CD14-positive monocyte (primary cell): Measurements from ENCODE around the gene ZNF334. TPM values are rescaled to one million over a fixed set of nuclear protein-coding genes. Genes with fewer than 3 reads are reported as not detected.

ENCODE experiments used
- DNase-seq, 3 donors: peaks; one replicate each; pipeline ENCODE4 v3.0.0-alpha.2; 2011 to 2022
- H2AFZ ChIP-seq: 2 replicates; pipeline ENCODE4 v1.6.0; 2012; ENCODE audit warnings: mild to moderate bottlenecking, low read depth, low read length, inconsistent platforms; ENCODE audit not compliant: insufficient read depth, poor library complexity, severe bottlenecking
- H3K27ac ChIP-seq, 2 donors: 1 replicate in 1 of 2; 2 replicates in 1 of 2; pipeline ENCODE4 v1.5.1; 2012 to 2013; ENCODE audit warnings: low read length in 2 of 2, control low read depth in 1 of 2, inconsistent platforms in 1 of 2, low read depth in 1 of 2, mild to moderate bottlenecking in 1 of 2
- H3K27me3 ChIP-seq, 2 donors: one replicate each; pipeline versions ENCODE4 v1.6.0 to v1.6.1; 2011 to 2013; ENCODE audit warnings: low read length in 2 of 2; ENCODE audit not compliant: control insufficient read depth in 2 of 2, insufficient read depth in 2 of 2
- H3K36me3 ChIP-seq, 2 donors: replicated peaks in 1 of 2; 1 replicate in 1 of 2; 2 replicates in 1 of 2; pipeline versions ENCODE4 v1.5.1 to v1.6.1; 2012 to 2013; ENCODE audit warnings: low read length in 2 of 2, control low read depth in 1 of 2, inconsistent platforms in 1 of 2, mild to moderate bottlenecking in 1 of 2; ENCODE audit not compliant: insufficient read depth in 2 of 2, control insufficient read depth in 1 of 2
- H3K4me1 ChIP-seq, 2 donors: 1 replicate in 1 of 2; 2 replicates in 1 of 2; pipeline versions ENCODE4 v1.5.1 to v1.6.1; 2012 to 2013; ENCODE audit warnings: low read length in 2 of 2, control low read depth in 1 of 2, inconsistent platforms in 1 of 2, mild to moderate bottlenecking in 1 of 2, moderate library complexity in 1 of 2; ENCODE audit not compliant: insufficient read depth in 2 of 2, control insufficient read depth in 1 of 2
- H3K4me2 ChIP-seq: replicated peaks from 2 replicates; pipeline ENCODE3; 2012; ENCODE audit warnings: low read length, moderate library complexity, mild to moderate bottlenecking; ENCODE audit not compliant: poor library complexity, severe bottlenecking; ENCODE audit errors: extremely low read depth
- H3K4me3 ChIP-seq, 3 experiments: fragments of 200-600 bp in 1 of 3; sonication (generic) in 1 of 3; replicated peaks in 1 of 3; 1 replicate in 2 of 3; 2 replicates in 1 of 3; pipeline ENCODE4 v1.5.1; 2011 to 2013; ENCODE audit warnings: low read length in 3 of 3, mild to moderate bottlenecking in 3 of 3, control low read depth in 2 of 3, low read depth in 2 of 3, inconsistent platforms in 1 of 3, moderate library complexity in 1 of 3
- H3K79me2 ChIP-seq: 2 replicates; pipeline ENCODE4 v1.6.0; 2012; ENCODE audit warnings: mild to moderate bottlenecking, control low read depth, inconsistent platforms, low read length, moderate library complexity; ENCODE audit not compliant: insufficient read depth
- H3K9ac ChIP-seq: 2 replicates; pipeline ENCODE4 v1.6.0; 2017; ENCODE audit warnings: low read length, mild to moderate bottlenecking; ENCODE audit not compliant: insufficient read depth, poor library complexity, severe bottlenecking
- H3K9me3 ChIP-seq, 2 donors: replicated peaks in 1 of 2; 1 replicate in 1 of 2; 2 replicates in 1 of 2; pipeline versions ENCODE4 v1.5.1 to v1.6.1; 2012 to 2013; ENCODE audit warnings: low read length in 2 of 2, control low read depth in 1 of 2; ENCODE audit not compliant: control insufficient read depth in 1 of 2, insufficient read depth in 1 of 2
- H4K20me1 ChIP-seq: 2 replicates; pipeline ENCODE4 v1.6.0; 2012; ENCODE audit warnings: mild to moderate bottlenecking, low read length, control low read depth, moderate library complexity; ENCODE audit not compliant: insufficient read depth
- H3K27ac Mint-ChIP-seq, 7 donors: one replicate each; pipeline ENCODE4 v1.8.0; 2020; ENCODE audit warnings: mild to moderate bottlenecking in 7 of 7, mixed read lengths in 7 of 7, moderate library complexity in 6 of 7, inconsistent platforms in 2 of 7
- H3K27me3 Mint-ChIP-seq, 3 donors: one replicate each; pipeline ENCODE4 v1.8.0; 2021 to 2022; ENCODE audit warnings: low read depth in 3 of 3, mild to moderate bottlenecking in 3 of 3, mixed read lengths in 3 of 3, moderate library complexity in 3 of 3, inconsistent platforms in 1 of 3
- H3K36me3 Mint-ChIP-seq, 2 donors: one replicate each; pipeline ENCODE4 v1.8.0; 2020; ENCODE audit warnings: mixed read lengths in 2 of 2, inconsistent platforms in 1 of 2, mild to moderate bottlenecking in 1 of 2
- H3K4me1 Mint-ChIP-seq: one replicate; pipeline ENCODE4 v1.8.0; 2020; ENCODE audit warnings: mild to moderate bottlenecking, mixed read lengths
- H3K4me3 Mint-ChIP-seq, 2 donors: one replicate each; pipeline ENCODE4 v1.8.0; 2020; ENCODE audit warnings: mild to moderate bottlenecking in 2 of 2, mixed read lengths in 2 of 2, moderate library complexity in 1 of 2
- H3K9me3 Mint-ChIP-seq, 7 donors: one replicate each; pipeline ENCODE4 v1.8.0; 2020 to 2022; ENCODE audit warnings: mixed read lengths in 7 of 7, mild to moderate bottlenecking in 6 of 7, moderate library complexity in 6 of 7, inconsistent platforms in 2 of 7
- WGBS: methylation state at CpG from one replicate; pipeline ENCODE4 v1.1.5; 2013; ENCODE audit warnings: missing lambda C conversion rate; ENCODE audit not compliant: insufficient coverage; 5-methylcytosine and 5-hydroxymethylcytosine counted together
- intact Hi-C, 2 donors: fragments of 100-400 bp; cut with micrococcal nuclease; formaldehyde crosslinking; loops; one replicate each; pipeline versions ENCODE4 v1.15.0 to v1.15.1; 2023
- polyA plus RNA-seq, 3 donors: library from polyadenylated mRNA; depleted of rRNA in 1 of 3; unstranded in 2 of 3; stranded (reverse) in 1 of 3; fragments of 300-500 nt in 2 of 3; fragments of >200 nt in 1 of 3; fragmentation: Illumina TruSeq in 2 of 3; gene quantifications; 1 replicate in 2 of 3; 2 replicates in 1 of 3; pipeline ENCODE4 v1.2.3, GENCODE V29; 2012 to 2021
- TF ChIP-seq, protein P1 (sequence below): fragments of 200-600 bp; IDR thresholded peaks from one replicate; pipeline ENCODE4 v1.8.0; 2022; ENCODE audit warnings: antibody characterized with exemption, mild to moderate bottlenecking

The ZNF334 gene
- polyA plus RNA-seq, 3 donors, result 0.04 TPM; not detected in 2

DNA sequence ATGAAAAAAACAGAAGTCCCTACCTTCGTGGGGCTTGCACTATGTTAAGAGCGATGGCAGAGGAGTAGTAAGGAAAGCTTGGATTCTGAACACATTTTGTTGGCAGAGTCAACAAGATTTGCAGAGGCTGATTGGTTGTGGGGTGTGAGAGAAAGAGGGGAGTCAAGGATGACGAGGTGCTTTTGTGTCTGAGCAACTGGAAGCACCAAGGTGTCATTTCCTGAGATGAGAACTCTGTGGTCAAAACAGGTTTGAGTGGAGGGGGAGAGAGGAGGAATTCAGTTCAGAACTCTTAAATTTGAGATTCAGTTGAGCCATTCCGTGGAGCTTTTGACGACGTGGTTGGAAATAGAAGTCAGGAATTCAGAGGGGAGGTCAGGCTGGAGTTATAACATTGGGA is 33.6 kb upstream of the ZNF334 start:
- 25% methylated on average over 3 of the region's 6 CpGs for WGBS
- Histone ChIP-seq H3K27me3 (peaks cover 11 to 38% of the 10 kb centered on the region in 2 donors), H3K4me2 (no peak overlapping the region), H4K20me1 (no peaks in the 10 kb centered on the region), H3K79me2 (no peaks in the 10 kb centered on the region), H3K4me1 (peaks cover 31 to 34% of the 10 kb centered on the region in 2 donors), H3K27ac (no peak overlapping the region), H2AFZ (no peak overlapping the region), H3K36me3 (no peaks in the 10 kb centered on the region), H3K9me3 (no peaks in the 10 kb centered on the region), H3K4me3 (no peak overlapping the region), H3K9ac (no peak overlapping the region)
- Mint-ChIP-seq H3K4me1 (peaks cover 30% of the 10 kb centered on the region), H3K27ac (no peak overlapping the region), H3K4me3 (no peak overlapping the region), H3K27me3 (peaks cover 17 to 26% (median 24%) of the 10 kb centered on the region in 3 donors), H3K36me3 (no peaks in the 10 kb centered on the region), H3K9me3 (peaks cover 0 to 4% (median 0%) of the 10 kb centered on the region in 7 donors)
- TF ChIP-seq, protein P1, sequence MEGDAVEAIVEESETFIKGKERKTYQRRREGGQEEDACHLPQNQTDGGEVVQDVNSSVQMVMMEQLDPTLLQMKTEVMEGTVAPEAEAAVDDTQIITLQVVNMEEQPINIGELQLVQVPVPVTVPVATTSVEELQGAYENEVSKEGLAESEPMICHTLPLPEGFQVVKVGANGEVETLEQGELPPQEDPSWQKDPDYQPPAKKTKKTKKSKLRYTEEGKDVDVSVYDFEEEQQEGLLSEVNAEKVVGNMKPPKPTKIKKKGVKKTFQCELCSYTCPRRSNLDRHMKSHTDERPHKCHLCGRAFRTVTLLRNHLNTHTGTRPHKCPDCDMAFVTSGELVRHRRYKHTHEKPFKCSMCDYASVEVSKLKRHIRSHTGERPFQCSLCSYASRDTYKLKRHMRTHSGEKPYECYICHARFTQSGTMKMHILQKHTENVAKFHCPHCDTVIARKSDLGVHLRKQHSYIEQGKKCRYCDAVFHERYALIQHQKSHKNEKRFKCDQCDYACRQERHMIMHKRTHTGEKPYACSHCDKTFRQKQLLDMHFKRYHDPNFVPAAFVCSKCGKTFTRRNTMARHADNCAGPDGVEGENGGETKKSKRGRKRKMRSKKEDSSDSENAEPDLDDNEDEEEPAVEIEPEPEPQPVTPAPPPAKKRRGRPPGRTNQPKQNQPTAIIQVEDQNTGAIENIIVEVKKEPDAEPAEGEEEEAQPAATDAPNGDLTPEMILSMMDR, result no peak
- intact Hi-C loops, result loop anchor here in 1 of 2 donors (5.0 kb wide), 1 partner anchor 85 kb away; no protein-coding TSS in a partner anchor
- no peak for DNase-seq

DNA sequence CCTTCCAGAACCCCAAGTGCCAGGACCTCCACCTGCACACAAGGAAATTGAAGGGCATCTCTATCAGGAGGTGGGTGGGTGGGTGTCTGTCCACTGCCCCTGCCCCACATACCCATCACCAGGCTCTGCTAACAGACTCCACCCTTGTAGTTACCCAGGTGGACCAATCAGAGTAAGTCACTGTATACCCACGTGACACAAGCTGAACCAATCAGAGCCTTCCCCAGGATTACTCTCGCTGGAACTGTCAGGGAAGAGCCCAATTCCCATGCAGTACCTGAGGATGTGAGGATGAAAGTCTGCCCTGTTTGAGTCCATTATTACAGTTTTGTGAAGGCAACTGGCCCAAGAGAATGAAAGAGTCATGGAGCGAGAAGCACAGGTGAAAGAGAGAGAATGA is 32.9 kb upstream of the ZNF334 start:
- peaks cover 0 to 4% (median 0%) of the 10 kb centered on the region in 7 donors for H3K9me3 Mint-ChIP-seq
- no peak overlapping the region for H3K4me2 ChIP-seq
- H3K36me3 Mint-ChIP-seq, result no peaks in the 10 kb centered on the region
- peaks cover 13 to 40% of the 10 kb centered on the region in 2 donors for H3K27me3 ChIP-seq
- H2AFZ ChIP-seq, result no peak overlapping the region
- TF ChIP-seq, protein P1, result no peak
- no peak overlapping the region for H3K9ac ChIP-seq
- peaks cover 27% of the 10 kb centered on the region for H3K4me1 Mint-ChIP-seq
- H3K27ac Mint-ChIP-seq, result no peak overlapping the region
- H3K4me3 Mint-ChIP-seq, result no peak overlapping the region
- H3K79me2 ChIP-seq, result no peaks in the 10 kb centered on the region
- H4K20me1 ChIP-seq, result no peaks in the 10 kb centered on the region
- intact Hi-C loops, result loop anchor here in 1 of 2 donors (5.0 kb wide), 1 partner anchor 86 kb away; no protein-coding TSS in a partner anchor
- no peaks in the 10 kb centered on the region for H3K9me3 ChIP-seq
- DNase-seq, result no peak
- H3K4me3 ChIP-seq, result no peak overlapping the region
- 100% methylated on average over 3 of the region's 3 CpGs for WGBS
- H3K27me3 Mint-ChIP-seq, result peaks cover 23 to 31% (median 30%) of the 10 kb centered on the region in 3 donors
- no peaks in the 10 kb centered on the region for H3K36me3 ChIP-seq
- peaks cover 29 to 30% of the 10 kb centered on the region in 2 donors for H3K4me1 ChIP-seq
- H3K27ac ChIP-seq, result no peak overlapping the region
